ENCODE measurements around the gene CDC7. TPM values are rescaled to one million over a fixed set of nuclear protein-coding genes. Genes with fewer than 3 reads are reported as not detected.
A peak's percentile ranks its signal among the peaks of the same experiment; 100 is the strongest.

The CDC7 gene
- total RNA-seq, 2 donors from 2014 or later, result 16.1 to 35.8 TPM

DNA sequence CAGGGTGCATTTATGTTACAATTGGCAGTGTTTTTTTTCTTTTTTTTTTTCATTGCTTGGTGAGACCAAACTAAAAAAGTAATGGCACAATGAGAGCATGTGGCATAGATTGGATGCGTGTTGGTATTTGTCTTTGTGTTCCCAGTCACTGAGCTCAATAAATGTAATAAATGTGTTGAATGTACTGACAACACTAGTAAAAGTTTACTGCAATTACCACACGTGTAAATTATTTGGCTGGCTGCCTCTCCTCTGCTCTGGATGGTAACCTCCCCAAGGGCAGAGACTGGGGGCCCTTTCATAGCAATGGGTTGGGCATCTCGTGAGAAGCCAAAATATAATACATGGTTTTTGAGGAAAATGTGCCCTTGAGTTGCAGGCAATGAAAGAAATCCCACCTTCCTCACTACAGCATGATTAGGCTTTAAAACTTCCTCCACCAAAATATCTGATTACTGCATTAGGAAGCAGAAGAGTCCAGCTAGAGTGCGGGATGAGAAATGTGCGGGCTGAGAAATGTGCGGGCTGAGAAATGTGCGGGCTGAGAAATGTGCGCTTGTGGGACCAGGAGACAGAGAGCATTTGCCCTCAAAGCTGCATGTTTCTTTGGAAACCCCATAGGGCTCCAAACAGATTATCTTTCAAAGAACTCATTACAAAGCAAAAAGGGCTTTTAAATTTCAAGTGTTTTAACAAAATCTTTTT is 58.5 kb downstream of the CDC7 start:
- H3K9me3 Mint-ChIP-seq, result peaks cover 4% of the 10 kb centered on the region
- H3K27ac Mint-ChIP-seq, result peak overlapping the region; percentile 85 to 94
- peaks cover 13% of the 10 kb centered on the region for H3K36me3 Mint-ChIP-seq
- ATAC-seq (no peak), DNase-seq (ENCODE audit: low spot score) (no peak)
- peaks cover 64 to 81% of the 10 kb centered on the region in 2 donors for H3K4me1 Mint-ChIP-seq (ENCODE audit: low read depth in 2 of 2)
- no peaks in the 10 kb centered on the region for H3K27me3 Mint-ChIP-seq
- peak overlapping the region; percentile 27 for H3K4me3 Mint-ChIP-seq

DNA sequence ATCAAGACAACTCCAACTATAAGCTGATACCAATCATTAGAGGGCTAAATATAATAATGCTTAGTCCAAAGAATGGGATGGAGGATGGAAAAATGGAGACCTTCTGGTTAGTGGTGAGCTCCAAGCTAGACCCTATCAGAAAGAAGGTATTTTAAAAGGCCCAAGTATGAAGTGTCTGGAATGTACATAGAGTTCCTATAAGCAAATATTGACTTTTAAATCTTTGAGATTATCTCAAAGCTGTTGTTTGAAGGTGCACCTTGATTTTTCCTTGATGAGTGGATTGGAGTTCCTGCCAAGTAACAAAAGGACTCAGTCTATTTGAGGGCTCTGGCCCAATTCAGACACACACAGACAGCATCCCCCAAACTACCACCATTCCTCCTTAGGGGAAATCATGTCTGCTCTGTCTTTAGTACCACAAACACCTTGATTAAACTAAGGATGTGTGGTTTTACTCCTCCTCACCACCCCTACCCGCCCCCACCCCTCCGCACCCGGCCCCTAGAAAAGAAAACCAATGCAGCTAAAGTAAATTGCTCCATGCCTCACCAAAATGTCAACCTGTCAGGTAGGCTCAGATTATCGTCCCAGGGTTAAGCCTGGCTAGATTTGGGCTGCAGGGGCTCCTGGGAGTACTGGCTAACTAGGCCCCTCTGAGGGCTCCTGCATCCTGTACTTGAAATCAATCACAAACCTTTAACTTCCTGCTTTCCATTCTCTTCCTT is 59.4 kb downstream of the CDC7 start:
- Mint-ChIP-seq H3K4me3 (peak overlapping the region; percentile 67), H3K9me3 (peaks cover 4% of the 10 kb centered on the region), H3K36me3 (peaks cover 15% of the 10 kb centered on the region), H3K27ac (peak overlapping the region; percentile 85 to 94), H3K27me3 (no peaks in the 10 kb centered on the region), H3K4me1 (ENCODE audit: low read depth in 2 of 2) (peaks cover 62 to 75% of the 10 kb centered on the region in 2 donors)
- no peak for ATAC-seq
- no peak for DNase-seq (ENCODE audit: low spot score)

DNA sequence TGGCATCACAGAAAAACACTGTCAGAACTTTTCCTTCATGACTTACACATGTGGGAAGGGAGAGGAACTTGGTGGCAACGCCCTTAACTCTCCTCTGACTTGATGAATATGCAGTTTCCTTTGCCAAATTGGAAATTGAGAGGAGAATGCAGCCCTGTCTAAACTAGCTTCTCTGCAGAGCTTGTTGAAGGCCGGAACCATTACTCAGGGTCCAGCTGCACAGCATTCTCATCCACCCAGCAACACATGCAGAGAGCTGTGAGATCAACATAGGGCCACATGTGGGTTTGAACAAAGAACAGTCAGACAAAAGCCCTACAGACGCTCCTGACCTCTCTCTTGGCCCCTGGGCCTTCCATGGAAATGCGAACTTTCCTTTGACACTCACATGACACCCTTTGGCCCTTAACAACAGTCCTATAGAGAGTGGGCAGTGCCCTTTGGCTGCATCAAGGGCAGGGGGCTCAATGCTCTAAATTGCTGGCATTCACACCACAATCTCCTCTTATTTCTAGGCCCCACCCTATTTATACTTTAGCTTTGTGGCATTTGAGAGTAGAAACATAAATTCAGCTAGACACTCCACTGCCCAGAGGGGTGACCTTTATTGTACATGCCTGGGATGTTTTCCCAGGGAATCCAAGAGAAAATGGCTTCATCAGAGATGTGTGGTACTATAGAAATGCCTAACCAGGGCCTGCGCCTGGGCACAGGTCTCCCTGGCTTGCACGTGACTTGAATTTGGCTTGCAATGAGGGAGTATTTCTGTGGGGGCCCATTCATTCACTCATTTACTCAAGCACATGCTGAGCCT is 64.4 kb downstream of the CDC7 start:
- Mint-ChIP-seq H3K4me1 (ENCODE audit: low read depth in 2 of 2) (peaks cover 39 to 40% of the 10 kb centered on the region in 2 donors), H3K4me3 (no peak overlapping the region)

DNA sequence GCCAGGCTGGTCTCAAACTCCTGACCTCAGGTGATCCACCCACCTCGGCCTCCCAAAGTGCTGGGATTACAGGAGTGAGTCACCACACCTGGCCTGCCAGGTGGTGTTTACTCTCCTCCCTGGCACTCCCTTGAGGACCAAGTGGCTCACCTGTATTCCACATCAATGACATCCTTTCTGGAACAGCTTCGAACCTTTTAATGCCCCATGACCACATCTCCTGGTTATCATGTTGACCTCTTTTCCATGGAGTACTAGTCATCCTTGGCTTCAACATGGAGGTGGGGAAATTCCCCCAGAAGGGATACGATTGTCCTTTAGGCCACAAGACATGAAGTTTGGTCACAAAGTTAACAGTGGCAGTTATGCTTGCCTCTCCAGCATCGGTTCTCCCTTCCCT is 66.9 kb downstream of the CDC7 start:
- Mint-ChIP-seq H3K4me1 (ENCODE audit: low read depth in 2 of 2) (peaks cover 30 to 37% of the 10 kb centered on the region in 2 donors), H3K27ac (peak overlapping the region in 1 of 2 donors; percentile 25), H3K9me3 (peaks cover 8% of the 10 kb centered on the region), H3K36me3 (peaks cover 7% of the 10 kb centered on the region), H3K4me3 (no peak overlapping the region), H3K27me3 (no peaks in the 10 kb centered on the region)
- no peak for ATAC-seq
- no peak for DNase-seq (ENCODE audit: low spot score)

More for the DNA sequence above, 64.4 kb downstream of the CDC7 start:
- Mint-ChIP-seq H3K9me3 (peaks cover 8% of the 10 kb centered on the region), H3K36me3 (peaks cover 15% of the 10 kb centered on the region), H3K27ac (peak overlapping the region in 1 of 2 donors; percentile 42), H3K27me3 (no peaks in the 10 kb centered on the region)
- DNase-seq (ENCODE audit: low spot score), result no peak
- ATAC-seq, result no peak

DNA sequence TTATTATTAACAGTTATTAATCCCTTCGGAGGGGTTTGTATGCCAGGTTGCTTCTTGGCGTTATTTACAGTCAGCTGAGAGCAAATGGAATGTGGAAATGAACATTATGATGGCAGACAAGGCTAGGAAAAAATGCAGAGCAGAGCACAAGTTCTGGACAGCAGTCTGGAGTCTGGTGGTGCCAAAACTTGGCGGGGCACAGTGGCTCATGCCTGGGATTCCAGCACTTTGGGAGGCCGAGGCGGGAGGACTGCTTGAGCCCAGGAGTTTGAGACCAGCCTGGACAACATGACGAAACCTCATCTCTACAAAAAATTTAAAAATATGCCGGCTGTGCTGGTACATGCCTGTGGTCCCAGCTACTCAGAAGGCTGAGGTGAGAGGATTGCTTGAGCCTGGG is 67.6 kb downstream of the CDC7 start:
- Mint-ChIP-seq H3K4me1 (ENCODE audit: low read depth in 2 of 2) (peaks cover 32 to 37% of the 10 kb centered on the region in 2 donors), H3K27me3 (no peaks in the 10 kb centered on the region), H3K27ac (peak overlapping the region in 1 of 2 donors; percentile 25), H3K4me3 (no peak overlapping the region), H3K9me3 (peaks cover 8% of the 10 kb centered on the region), H3K36me3 (peaks cover 7% of the 10 kb centered on the region)
- ATAC-seq (no peak), DNase-seq (ENCODE audit: low spot score) (no peak)

DNA sequence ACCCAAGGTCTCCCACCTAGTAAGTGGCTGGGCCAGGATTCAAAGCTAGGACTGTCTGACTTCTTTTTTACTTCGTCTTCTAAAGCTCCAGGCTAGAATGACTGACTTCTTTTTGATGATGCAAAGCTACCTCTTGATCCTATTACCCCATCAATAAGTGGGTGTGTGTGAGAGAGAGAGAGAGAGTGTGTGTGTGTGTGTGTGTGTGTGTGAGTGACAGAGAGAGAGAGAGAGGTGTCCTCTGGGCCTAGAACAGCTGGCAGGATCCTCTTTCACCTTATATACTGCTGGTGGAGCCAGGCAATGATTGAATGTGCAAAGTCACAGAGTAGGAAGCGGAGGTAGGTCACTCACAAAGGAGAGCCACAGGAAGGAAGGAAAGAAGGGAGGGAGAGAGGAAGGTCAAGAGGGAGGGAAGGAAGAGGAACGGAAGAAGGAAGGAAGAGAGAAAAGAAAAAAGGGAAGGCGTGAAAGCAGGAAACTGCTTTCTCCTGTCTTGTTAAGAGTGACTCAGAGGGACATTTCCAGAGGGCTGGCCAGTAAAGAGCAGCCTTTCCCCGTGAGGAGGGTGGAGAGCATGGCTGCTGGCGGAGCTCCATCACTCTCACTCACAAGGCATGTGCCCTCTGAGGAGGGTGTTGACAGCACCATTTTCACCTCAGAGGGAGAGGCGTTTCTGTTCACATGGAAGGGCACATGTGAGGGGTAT is 68.9 kb downstream of the CDC7 start:
- Mint-ChIP-seq H3K9me3 (peaks cover 4% of the 10 kb centered on the region), H3K27ac (peak overlapping the region; percentile 84 to 91), H3K27me3 (no peaks in the 10 kb centered on the region), H3K36me3 (no peaks in the 10 kb centered on the region), H3K4me1 (ENCODE audit: low read depth in 2 of 2) (peaks cover 25 to 33% of the 10 kb centered on the region in 2 donors), H3K4me3 (peak overlapping the region; percentile 67)
- DNase-seq (ENCODE audit: low spot score) (no peak), ATAC-seq (peak; percentile 73 to 77)

DNA sequence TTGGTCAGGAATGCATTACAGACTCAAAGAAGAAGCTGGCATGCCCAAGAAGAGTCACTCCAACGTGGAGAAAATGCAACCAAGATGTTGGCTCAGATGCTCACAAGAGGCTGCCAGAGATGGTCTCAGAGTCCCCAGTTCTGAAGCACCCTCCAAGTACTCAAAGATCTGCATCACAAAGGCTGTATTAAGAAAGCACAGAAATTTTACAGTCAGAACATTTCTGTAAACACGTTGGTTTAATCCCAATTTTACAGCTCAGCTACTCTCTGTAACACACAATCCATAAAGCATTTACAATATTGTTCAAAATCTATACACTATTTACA is 69.4 kb downstream of the CDC7 start:
- DNase-seq (ENCODE audit: low spot score), result no peak
- peaks cover 4% of the 10 kb centered on the region for H3K9me3 Mint-ChIP-seq
- peaks cover 25 to 29% of the 10 kb centered on the region in 2 donors for H3K4me1 Mint-ChIP-seq (ENCODE audit: low read depth in 2 of 2)
- ATAC-seq, result no peak
- no peaks in the 10 kb centered on the region for H3K36me3 Mint-ChIP-seq
- no peaks in the 10 kb centered on the region for H3K27me3 Mint-ChIP-seq
- H3K27ac Mint-ChIP-seq, result peak overlapping the region; percentile 84 to 91
- no peak overlapping the region for H3K4me3 Mint-ChIP-seq

DNA sequence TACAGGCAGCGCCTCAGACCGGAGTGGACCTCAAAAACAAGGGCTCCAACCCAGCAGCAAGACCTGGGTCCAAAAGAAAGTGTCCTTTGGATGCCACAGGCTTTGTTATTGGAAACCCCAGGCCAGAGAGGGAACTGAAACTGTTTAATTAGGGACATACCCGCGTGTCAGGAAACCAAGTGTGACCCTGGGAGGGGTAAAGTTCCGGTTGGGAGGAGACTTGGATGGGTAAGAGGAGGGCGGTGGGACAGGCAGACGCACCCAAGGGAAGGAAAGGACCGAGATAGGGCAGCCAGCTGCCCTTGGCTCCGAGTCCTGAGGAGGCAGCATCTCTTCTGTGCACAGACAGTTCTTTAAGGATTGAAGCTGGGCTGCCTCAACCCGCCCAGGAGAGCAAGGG is 71.4 kb downstream of the CDC7 start:
- H3K4me3 Mint-ChIP-seq, result peak overlapping the region; percentile 15
- H3K4me1 Mint-ChIP-seq (ENCODE audit: low read depth in 2 of 2), result peaks cover 38 to 40% of the 10 kb centered on the region in 2 donors
- DNase-seq (ENCODE audit: low spot score) (no peak), ATAC-seq (no peak)
- H3K36me3 Mint-ChIP-seq, result no peaks in the 10 kb centered on the region
- H3K27me3 Mint-ChIP-seq, result no peaks in the 10 kb centered on the region
- peak overlapping the region in 1 of 2 donors; percentile 91 for H3K27ac Mint-ChIP-seq
- no peaks in the 10 kb centered on the region for H3K9me3 Mint-ChIP-seq

Other genes with a start within 250 kb of the CDC7 start
- under 1 TPM in 1 of 2 donors, not detected in 1; 0.29 TPM for gene HFM1, start 96.0 kb upstream of the CDC7 start, total RNA-seq